ENCODE results near the gene DOCK9.

- TF ChIP-seq POLR2A (IDR thresholded peaks at IDR 0.05; ENCODE audit: low read depth, low read length) (no peak), CTCF (IDR thresholded peaks at IDR 0.05; ENCODE audit: extremely low read depth in 1 of 2, insufficient read depth in 1 of 2, low read depth in 1 of 2, low read length in 2 of 2) (no peak), FOS (IDR thresholded peaks at IDR 0.05; ENCODE audit: borderline replicate concordance, insufficient read depth, low read length) (no peak), MAX (IDR thresholded peaks at IDR 0.05; ENCODE audit: insufficient read depth, insufficient read length) (no peak), EZH2 (IDR thresholded peaks at IDR 0.05; ENCODE audit: borderline replicate concordance, low read depth, low read length, severe bottlenecking) (no peak), POLR2AphosphoS5 (IDR thresholded peaks at IDR 0.05; ENCODE audit: insufficient read depth, low read depth, low read length) (no peak), GATA2 (IDR thresholded peaks at IDR 0.05; ENCODE audit: insufficient read depth, insufficient read length, low read depth, low read length) (no peak), MYC (IDR thresholded peaks at IDR 0.05; ENCODE audit: low read depth, low read length) (no peak), JUN (IDR thresholded peaks at IDR 0.05; ENCODE audit: borderline replicate concordance, insufficient read depth, insufficient read length, low read depth) (no peak)
Measured at GRCh38 chr13:98912846-98913245, 65.0 kb downstream of the DOCK9 start.

Data from endothelial cell of umbilical vein (primary cell).